Left lung (tissue), 10 donors: ENCODE results near the gene MAP4K3. TPM values are rescaled to one million over a fixed set of nuclear protein-coding genes. Genes with fewer than 3 reads are reported as not detected.
A peak's percentile ranks its signal among the peaks of the same experiment; 100 is the strongest.

ENCODE experiments used
- ATAC-seq: fragments of 200-7000 bp; cut with Tn5 transposase; one replicate; pipeline ENCODE4 v1.9.1; 2020; ENCODE audit warnings: moderate library complexity
- DNase-seq, 4 donors: peaks; one replicate each; pipeline ENCODE4 v3.0.0-alpha.2; 2013 to 2020
- H3K27ac ChIP-seq, 2 donors: fragments of 200-600 bp; sonication (generic) in 1 of 2; one replicate each; pipeline versions ENCODE4 v1.5.0 to v1.8.0; 2020 to 2021
- H3K27me3 ChIP-seq, 2 donors: fragments of 200-600 bp; sonication (generic) in 1 of 2; one replicate each; pipeline versions ENCODE4 v1.5.0 to v1.8.0; 2020 to 2021
- H3K36me3 ChIP-seq, 2 donors: fragments of 200-600 bp; sonication (generic) in 1 of 2; one replicate each; pipeline versions ENCODE4 v1.5.0 to v1.8.0; 2020 to 2021
- H3K4me1 ChIP-seq, 2 donors: fragments of 200-600 bp; one replicate each; pipeline ENCODE4 v1.8.0; 2021
- H3K4me3 ChIP-seq, 2 donors: fragments of 200-600 bp; sonication (generic) in 1 of 2; one replicate each; pipeline versions ENCODE4 v1.5.0 to v1.8.0; 2020 to 2021; ENCODE audit warnings: mild to moderate bottlenecking in 1 of 2
- H3K9me3 ChIP-seq, 2 donors: fragments of 200-600 bp; sonication (generic) in 1 of 2; one replicate each; pipeline versions ENCODE4 v1.5.0 to v1.8.0; 2020 to 2021
- CTCF ChIP-seq, 2 donors: fragments of 200-600 bp; sonication (generic) in 1 of 2; IDR thresholded peaks; one replicate each; pipeline versions ENCODE4 v1.5.0 to v1.8.0; 2021; ENCODE audit warnings: antibody characterized with exemption in 2 of 2
- intact Hi-C, 2 donors: fragments of 100-400 bp; cut with DNase I; formaldehyde crosslinking; loops; one replicate each; pipeline versions ENCODE4 v1.11.2 to v1.14.2; 2022
- polyA plus RNA-seq, 6 donors: library from polyadenylated mRNA; unstranded; fragments of 120-200 nt; gene quantifications; one replicate each; pipeline ENCODE4 v1.2.1, GENCODE V29; 2013; ENCODE audit not compliant: insufficient read length in 6 of 6
- total RNA-seq, 2 donors: library from RNA; stranded (reverse); fragmentation: NEBNext Ultra II Directional; extraction: Animal tissue kit (Norgen Biotek cat#: 25700); gene quantifications; one replicate each; pipeline ENCODE4 v1.2.1, GENCODE V29; 2021
- donor health status: DM: no; HTN: yes; CAD: no.
- donor health status: DM: no; HTN: no; CAD: no.

Gene MAP4K3
- total and polyA plus RNA-seq, 8 donors = 26.0 to 74.5 (median 61.4) TPM

GRCh38 chr2:39283561-39283960 is 153.5 kb downstream of the MAP4K3 start:
- intact Hi-C loops = no loop called here
- Histone ChIP-seq H3K27me3 (no peaks in the 10 kb centered on the region), H3K36me3 (peaks cover 0 to 46% of the 10 kb centered on the region in 2 donors), H3K9me3 (no peaks in the 10 kb centered on the region), H3K4me1 (no peaks in the 10 kb centered on the region), H3K27ac (no peak overlapping the region), H3K4me3 (no peak overlapping the region)
- TF ChIP-seq CTCF (IDR thresholded peaks at IDR 0.05) = no peak
- no peak for ATAC-seq
- no peak for DNase-seq

- Histone ChIP-seq H3K36me3 (peaks cover 0 to 54% of the 10 kb centered on the region in 2 donors), H3K4me3 (no peak overlapping the region), H3K27me3 (no peaks in the 10 kb centered on the region), H3K27ac (no peak overlapping the region), H3K4me1 (no peaks in the 10 kb centered on the region), H3K9me3 (no peaks in the 10 kb centered on the region)
- intact Hi-C loops = no loop called here
- no peak for TF ChIP-seq CTCF (IDR thresholded peaks at IDR 0.05)
- DNase-seq (no peak), ATAC-seq (no peak)
These were observed 155.7 kb downstream of the MAP4K3 start for GRCh38 chr2:39281391-39281790.

- H3K4me3 ChIP-seq = no peak overlapping the region
- DNase-seq = no peak
- no peak for TF ChIP-seq CTCF (IDR thresholded peaks at IDR 0.05)
- no peaks in the 10 kb centered on the region for H3K4me1 ChIP-seq
- ATAC-seq = peak; percentile 74
- intact Hi-C loops = no loop called here
- H3K27me3 ChIP-seq = no peaks in the 10 kb centered on the region
- no peak overlapping the region for H3K27ac ChIP-seq
- H3K36me3 ChIP-seq = peaks cover 3 to 50% of the 10 kb centered on the region in 2 donors
- no peaks in the 10 kb centered on the region for H3K9me3 ChIP-seq
These were observed 162.1 kb downstream of the MAP4K3 start for GRCh38 chr2:39275016-39275415.

- peak in 2 of 4 donors; percentile 4 to 26 for DNase-seq
- Histone ChIP-seq H3K36me3 (peaks cover 3 to 11% of the 10 kb centered on the region in 2 donors), H3K4me3 (no peak overlapping the region), H3K4me1 (no peaks in the 10 kb centered on the region), H3K27me3 (no peaks in the 10 kb centered on the region), H3K9me3 (no peaks in the 10 kb centered on the region), H3K27ac (no peak overlapping the region)
- no peak for ATAC-seq
- intact Hi-C loops = no loop called here
- no peak for TF ChIP-seq CTCF (IDR thresholded peaks at IDR 0.05)
These were observed 167.1 kb downstream of the MAP4K3 start for GRCh38 chr2:39269941-39270340.

- TF ChIP-seq CTCF (IDR thresholded peaks at IDR 0.05) = no peak
- Histone ChIP-seq H3K4me1 (no peaks in the 10 kb centered on the region), H3K27me3 (no peaks in the 10 kb centered on the region), H3K27ac (no peak overlapping the region), H3K36me3 (peaks cover 0 to 28% of the 10 kb centered on the region in 2 donors), H3K9me3 (no peaks in the 10 kb centered on the region), H3K4me3 (no peak overlapping the region)
- ATAC-seq = no peak
- peak in 1 of 4 donors; percentile 30 for DNase-seq
- intact Hi-C loops = no loop called here
These were observed 170.1 kb downstream of the MAP4K3 start for GRCh38 chr2:39266916-39267434.
